ENCODE results near the gene MCF2L2. TPM values are rescaled to one million over a fixed set of nuclear protein-coding genes. Genes with fewer than 3 reads are reported as not detected.

MCF2L2 gene
- total RNA-seq, 1 donor from 2014 or later = 2.7 TPM

GRCh38 chr3:183198939-183199338 is 229.5 kb downstream of the MCF2L2 start:
- H3K36me3 Mint-ChIP-seq = peaks cover 5% of the 10 kb centered on the region
- TF ChIP-seq, protein P1, sequence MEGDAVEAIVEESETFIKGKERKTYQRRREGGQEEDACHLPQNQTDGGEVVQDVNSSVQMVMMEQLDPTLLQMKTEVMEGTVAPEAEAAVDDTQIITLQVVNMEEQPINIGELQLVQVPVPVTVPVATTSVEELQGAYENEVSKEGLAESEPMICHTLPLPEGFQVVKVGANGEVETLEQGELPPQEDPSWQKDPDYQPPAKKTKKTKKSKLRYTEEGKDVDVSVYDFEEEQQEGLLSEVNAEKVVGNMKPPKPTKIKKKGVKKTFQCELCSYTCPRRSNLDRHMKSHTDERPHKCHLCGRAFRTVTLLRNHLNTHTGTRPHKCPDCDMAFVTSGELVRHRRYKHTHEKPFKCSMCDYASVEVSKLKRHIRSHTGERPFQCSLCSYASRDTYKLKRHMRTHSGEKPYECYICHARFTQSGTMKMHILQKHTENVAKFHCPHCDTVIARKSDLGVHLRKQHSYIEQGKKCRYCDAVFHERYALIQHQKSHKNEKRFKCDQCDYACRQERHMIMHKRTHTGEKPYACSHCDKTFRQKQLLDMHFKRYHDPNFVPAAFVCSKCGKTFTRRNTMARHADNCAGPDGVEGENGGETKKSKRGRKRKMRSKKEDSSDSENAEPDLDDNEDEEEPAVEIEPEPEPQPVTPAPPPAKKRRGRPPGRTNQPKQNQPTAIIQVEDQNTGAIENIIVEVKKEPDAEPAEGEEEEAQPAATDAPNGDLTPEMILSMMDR (conservative IDR thresholded peaks at IDR 0.05) = no peak
- no peak overlapping the region for H3K4me3 Mint-ChIP-seq
- peaks cover 4% of the 10 kb centered on the region for H3K27me3 Mint-ChIP-seq
- H3K27ac Mint-ChIP-seq = no peak overlapping the region
- peaks cover 13% of the 10 kb centered on the region for H3K9me3 Mint-ChIP-seq
- DNase-seq (ENCODE audit: extremely low spot score, unreplicated experiment) = no peak
- no peaks in the 10 kb centered on the region for H3K4me1 Mint-ChIP-seq (ENCODE audit: unreplicated experiment)

DNA sequence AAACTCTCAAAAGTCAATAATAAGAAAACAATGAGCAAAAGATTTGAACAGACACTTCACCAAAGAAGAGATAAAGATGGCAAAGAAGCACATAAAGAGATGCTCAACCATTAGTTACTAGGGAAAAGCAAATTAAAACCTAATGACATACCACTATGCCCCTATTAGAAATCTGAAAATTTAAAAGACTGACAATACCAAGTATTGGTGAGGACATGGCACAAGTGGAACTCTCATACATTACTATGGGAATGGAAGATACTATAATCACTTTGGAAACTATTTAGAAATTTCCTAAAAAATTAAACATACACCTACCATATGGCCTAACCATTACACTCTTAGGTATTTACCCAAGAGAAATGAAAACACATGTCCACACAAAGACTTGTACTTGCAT is 230.7 kb downstream of the MCF2L2 start:
- Mint-ChIP-seq H3K4me3 (no peak overlapping the region), H3K9me3 (peaks cover 6% of the 10 kb centered on the region), H3K4me1 (ENCODE audit: unreplicated experiment) (no peaks in the 10 kb centered on the region), H3K27me3 (no peaks in the 10 kb centered on the region), H3K36me3 (no peaks in the 10 kb centered on the region), H3K27ac (no peak overlapping the region)
- TF ChIP-seq, protein P1 (conservative IDR thresholded peaks at IDR 0.05) = no peak
- no peak for DNase-seq (ENCODE audit: extremely low spot score, unreplicated experiment)

DNA sequence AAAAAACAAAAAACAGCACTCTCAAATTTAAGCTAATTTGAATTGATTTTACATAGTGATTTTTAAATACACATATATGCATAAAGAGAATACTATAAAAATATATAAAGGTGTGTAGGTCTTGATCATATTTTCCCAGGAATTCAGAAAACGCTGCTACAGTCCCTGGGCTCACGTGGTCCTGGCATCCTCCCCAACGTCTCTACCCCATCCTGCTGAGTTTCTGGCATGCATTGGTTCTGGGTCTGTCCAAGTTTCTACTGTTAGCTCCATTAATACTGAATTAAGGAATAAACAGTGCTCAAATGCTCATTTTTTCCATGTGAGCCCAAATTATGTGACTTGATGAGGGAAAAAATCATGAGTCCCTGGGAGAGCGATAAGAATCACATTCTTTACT is 233.2 kb downstream of the MCF2L2 start:
- no peak overlapping the region for H3K4me3 Mint-ChIP-seq
- H3K4me1 Mint-ChIP-seq (ENCODE audit: unreplicated experiment) = no peaks in the 10 kb centered on the region
- TF ChIP-seq, protein P1 (conservative IDR thresholded peaks at IDR 0.05) = no peak
- no peaks in the 10 kb centered on the region for H3K9me3 Mint-ChIP-seq
- no peaks in the 10 kb centered on the region for H3K36me3 Mint-ChIP-seq
- no peaks in the 10 kb centered on the region for H3K27me3 Mint-ChIP-seq
- DNase-seq (ENCODE audit: extremely low spot score, unreplicated experiment) = no peak
- H3K27ac Mint-ChIP-seq = no peak overlapping the region

- H3K36me3 Mint-ChIP-seq = no peaks in the 10 kb centered on the region
- no peaks in the 10 kb centered on the region for H3K27me3 Mint-ChIP-seq
- no peak overlapping the region for H3K27ac Mint-ChIP-seq
- H3K4me3 Mint-ChIP-seq = no peak overlapping the region
- H3K4me1 Mint-ChIP-seq (ENCODE audit: unreplicated experiment) = no peaks in the 10 kb centered on the region
- TF ChIP-seq, protein P1 (conservative IDR thresholded peaks at IDR 0.05) = no peak
- H3K9me3 Mint-ChIP-seq = no peaks in the 10 kb centered on the region
- no peak for DNase-seq (ENCODE audit: extremely low spot score, unreplicated experiment)
Measured at GRCh38 chr3:183193762-183194689, 234.4 kb downstream of the MCF2L2 start.

DNA sequence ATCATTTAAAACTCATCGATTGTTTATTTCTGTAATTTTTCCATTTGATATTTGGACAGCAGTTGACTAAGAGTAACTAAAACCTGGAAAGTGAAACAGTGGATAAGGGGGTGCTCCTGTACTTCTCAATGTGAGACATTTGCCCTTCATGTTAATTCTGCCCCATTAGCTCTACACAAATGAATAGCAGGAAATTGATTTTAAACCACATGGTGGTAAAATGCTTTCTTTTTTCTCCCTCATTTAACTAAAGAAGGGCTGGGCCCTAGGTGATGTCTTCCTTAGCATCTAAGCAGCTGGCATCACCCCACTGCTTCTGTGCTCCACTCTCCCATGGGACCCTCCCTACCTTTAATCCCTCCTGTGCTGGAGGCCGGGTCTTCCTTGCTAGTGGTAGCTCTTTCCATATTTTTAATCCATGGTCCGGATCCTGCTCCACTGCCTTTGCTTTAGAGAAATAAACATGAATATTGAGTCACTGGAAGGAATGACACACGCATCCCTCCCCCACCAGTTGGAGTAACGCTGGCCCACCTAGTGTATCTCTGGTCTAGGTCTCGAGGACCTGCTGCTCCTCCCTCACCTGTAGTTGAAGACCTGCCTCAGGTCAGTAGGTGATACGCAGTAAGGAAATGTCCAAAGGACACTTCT is 235.6 kb downstream of the MCF2L2 start:
- DNase-seq (ENCODE audit: extremely low spot score, unreplicated experiment) = no peak
- no peaks in the 10 kb centered on the region for H3K36me3 Mint-ChIP-seq

More for the DNA sequence above, 235.6 kb downstream of the MCF2L2 start:
- TF ChIP-seq, protein P1 (conservative IDR thresholded peaks at IDR 0.05) = no peak
- no peaks in the 10 kb centered on the region for H3K9me3 Mint-ChIP-seq
- no peaks in the 10 kb centered on the region for H3K27me3 Mint-ChIP-seq
- H3K4me1 Mint-ChIP-seq (ENCODE audit: unreplicated experiment) = no peaks in the 10 kb centered on the region
- H3K27ac Mint-ChIP-seq = no peak overlapping the region
- H3K4me3 Mint-ChIP-seq = no peak overlapping the region

Data from type B pancreatic cell (in vitro differentiated cells).